ENCODE data around the gene KRT4. TPM values are rescaled to one million over a fixed set of nuclear protein-coding genes. Genes with fewer than 3 reads are reported as not detected.

Gene KRT4
- total and polyA plus RNA-seq, 2 donors from 2014 or later = 0.15 TPM; not detected in 1

- H3K4me1 ChIP-seq (ENCODE audit: control insufficient read depth in 2 of 3, insufficient read depth in 2 of 3, low read depth in 1 of 3, low read length in 3 of 3) = no peaks in the 10 kb centered on the region
- no peaks in the 10 kb centered on the region for H3K36me3 ChIP-seq (ENCODE audit: control insufficient read depth in 2 of 3, insufficient read depth in 3 of 3, low read length in 3 of 3)
- intact Hi-C loops (cut with DNase I) = no loop called here
- H3K9ac ChIP-seq (ENCODE audit: low read length in 3 of 3) = no peak overlapping the region
- DNase-seq = no peak
- no peak overlapping the region for H3K27ac ChIP-seq (ENCODE audit: low read depth in 2 of 2, low read length in 2 of 2)
- no peaks in the 10 kb centered on the region for H3K27me3 ChIP-seq (ENCODE audit: control insufficient read depth, insufficient read depth, low read length)
- H3K4me3 ChIP-seq (ENCODE audit: low read length in 3 of 3) = no peak overlapping the region
- no peak for TF ChIP-seq CTCF (IDR thresholded peaks at IDR 0.05; ENCODE audit: borderline replicate concordance, extremely low read depth, insufficient read depth)
- peaks cover 0 to 2% (median 0%) of the 10 kb centered on the region in 3 donors for H3K9me3 ChIP-seq (ENCODE audit: control insufficient read depth in 2 of 3, insufficient read depth in 1 of 3, low read length in 3 of 3)
- FAIRE-seq = no peak
Observed at GRCh38 chr12:52766351-52767019, 47.4 kb downstream of the KRT4 start.

GRCh38 chr12:52765702-52766101 lies 48.2 kb downstream of the KRT4 start:
- no peak overlapping the region for H3K9ac ChIP-seq (ENCODE audit: low read length in 3 of 3)
- peaks cover 0 to 2% (median 0%) of the 10 kb centered on the region in 3 donors for H3K9me3 ChIP-seq (ENCODE audit: control insufficient read depth in 2 of 3, insufficient read depth in 1 of 3, low read length in 3 of 3)
- no peaks in the 10 kb centered on the region for H3K36me3 ChIP-seq (ENCODE audit: control insufficient read depth in 2 of 3, insufficient read depth in 3 of 3, low read length in 3 of 3)
- H3K27me3 ChIP-seq (ENCODE audit: control insufficient read depth, insufficient read depth, low read length) = no peaks in the 10 kb centered on the region
- FAIRE-seq (no peak), DNase-seq (no peak)
- TF ChIP-seq CTCF (IDR thresholded peaks at IDR 0.05; ENCODE audit: borderline replicate concordance, extremely low read depth, insufficient read depth) = no peak
- no peak overlapping the region for H3K27ac ChIP-seq (ENCODE audit: low read depth in 2 of 2, low read length in 2 of 2)
- H3K4me3 ChIP-seq (ENCODE audit: low read length in 3 of 3) = no peak overlapping the region
- intact Hi-C loops (cut with DNase I) = no loop called here
- no peaks in the 10 kb centered on the region for H3K4me1 ChIP-seq (ENCODE audit: control insufficient read depth in 2 of 3, insufficient read depth in 2 of 3, low read depth in 1 of 3, low read length in 3 of 3)

GRCh38 chr12:52763991-52764390 lies 49.9 kb downstream of the KRT4 start:
- H3K27me3 ChIP-seq (ENCODE audit: control insufficient read depth, insufficient read depth, low read length) = no peaks in the 10 kb centered on the region
- intact Hi-C loops (cut with DNase I) = no loop called here

More at GRCh38 chr12:52763991-52764390, 49.9 kb downstream of the KRT4 start:
- H3K36me3 ChIP-seq (ENCODE audit: control insufficient read depth in 2 of 3, insufficient read depth in 3 of 3, low read length in 3 of 3) = no peaks in the 10 kb centered on the region
- no peak for FAIRE-seq
- H3K9me3 ChIP-seq (ENCODE audit: control insufficient read depth in 2 of 3, insufficient read depth in 1 of 3, low read length in 3 of 3) = peaks cover 0 to 2% (median 0%) of the 10 kb centered on the region in 3 donors
- no peak overlapping the region for H3K4me3 ChIP-seq (ENCODE audit: low read length in 3 of 3)
- no peak for TF ChIP-seq CTCF (IDR thresholded peaks at IDR 0.05; ENCODE audit: borderline replicate concordance, extremely low read depth, insufficient read depth)
- no peak overlapping the region for H3K27ac ChIP-seq (ENCODE audit: low read depth in 2 of 2, low read length in 2 of 2)
- no peak overlapping the region for H3K9ac ChIP-seq (ENCODE audit: low read length in 3 of 3)
- no peak for DNase-seq
- H3K4me1 ChIP-seq (ENCODE audit: control insufficient read depth in 2 of 3, insufficient read depth in 2 of 3, low read depth in 1 of 3, low read length in 3 of 3) = no peaks in the 10 kb centered on the region
